ENCODE data around the gene CCHCR1.

DNA sequence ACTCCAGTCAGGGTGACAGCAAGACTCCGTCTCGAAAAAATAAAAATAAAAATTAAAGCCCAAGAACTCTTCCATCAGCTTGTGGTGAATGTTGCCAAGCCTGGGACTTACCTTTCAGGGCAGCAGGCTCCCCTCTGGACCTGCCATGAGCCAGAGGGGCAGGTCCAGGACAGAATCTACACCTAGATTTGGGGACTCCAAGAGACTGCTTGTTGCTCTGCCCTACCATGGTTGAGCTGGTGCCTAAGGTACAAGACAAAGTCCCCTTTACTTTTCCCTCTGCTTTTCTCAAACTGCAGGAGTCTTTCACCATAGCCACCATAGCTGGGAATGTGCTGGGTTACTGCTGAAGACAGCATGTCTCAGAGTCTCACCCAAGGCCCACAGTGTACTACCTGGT lies 54.5 kb downstream of the CCHCR1 start:
- TF ChIP-seq POLR2A (IDR thresholded peaks at IDR 0.05) = no peak
- TF ChIP-seq, protein P1, sequence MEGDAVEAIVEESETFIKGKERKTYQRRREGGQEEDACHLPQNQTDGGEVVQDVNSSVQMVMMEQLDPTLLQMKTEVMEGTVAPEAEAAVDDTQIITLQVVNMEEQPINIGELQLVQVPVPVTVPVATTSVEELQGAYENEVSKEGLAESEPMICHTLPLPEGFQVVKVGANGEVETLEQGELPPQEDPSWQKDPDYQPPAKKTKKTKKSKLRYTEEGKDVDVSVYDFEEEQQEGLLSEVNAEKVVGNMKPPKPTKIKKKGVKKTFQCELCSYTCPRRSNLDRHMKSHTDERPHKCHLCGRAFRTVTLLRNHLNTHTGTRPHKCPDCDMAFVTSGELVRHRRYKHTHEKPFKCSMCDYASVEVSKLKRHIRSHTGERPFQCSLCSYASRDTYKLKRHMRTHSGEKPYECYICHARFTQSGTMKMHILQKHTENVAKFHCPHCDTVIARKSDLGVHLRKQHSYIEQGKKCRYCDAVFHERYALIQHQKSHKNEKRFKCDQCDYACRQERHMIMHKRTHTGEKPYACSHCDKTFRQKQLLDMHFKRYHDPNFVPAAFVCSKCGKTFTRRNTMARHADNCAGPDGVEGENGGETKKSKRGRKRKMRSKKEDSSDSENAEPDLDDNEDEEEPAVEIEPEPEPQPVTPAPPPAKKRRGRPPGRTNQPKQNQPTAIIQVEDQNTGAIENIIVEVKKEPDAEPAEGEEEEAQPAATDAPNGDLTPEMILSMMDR (IDR thresholded peaks at IDR 0.05) = no peak

All from tibial nerve (tissue), 3 donors.